GM21423 (cell line): ENCODE data around the gene RGL2.

ENCODE experiments used
- ATAC-seq: cut with Tn5 transposase; IDR thresholded peaks from one replicate; pipeline ENCODE4 v1.9.1; 2021; ENCODE audit warnings: mild to moderate bottlenecking, moderate library complexity; ENCODE audit not compliant: unreplicated experiment

RGL2 gene

GRCh38 chr6:33241968-33242367, 56.8 kb downstream of the RGL2 start:
- no peak for ATAC-seq
